SK-N-SH treated with all-trans-retinoic acid at 6 μM for 48 hours (cell line): ENCODE measurements around the gene TRAPPC13.

ENCODE experiments used
- BACH2 ChIP-seq: fragments of 250-450 bp; sonication (Bioruptor Pico); IDR thresholded peaks from 2 replicates; pipeline ENCODE4 v1.9.0; 2021; ENCODE audit warnings: mild to moderate bottlenecking, borderline replicate concordance
- ISL1 ChIP-seq: fragments of 250-450 bp; sonication (Bioruptor Pico); IDR thresholded peaks from 2 replicates; pipeline ENCODE4 v2.1.2; 2022; ENCODE audit warnings: mild to moderate bottlenecking, moderate library complexity
- PATZ1 ChIP-seq: fragments of 250-450 bp; sonication (Bioruptor Pico); IDR thresholded peaks from 2 replicates; pipeline ENCODE4 v1.8.0; 2020; ENCODE audit warnings: mild to moderate bottlenecking, moderate library complexity, borderline replicate concordance
- POU6F1 ChIP-seq: fragments of 250-450 bp; sonication (Bioruptor Pico); IDR thresholded peaks from 2 replicates; pipeline ENCODE4 v1.8.0; 2021; ENCODE audit warnings: low read depth, mild to moderate bottlenecking, moderate library complexity, borderline replicate concordance
- SNAI2 ChIP-seq: fragments of 250-450 bp; sonication (Bioruptor Pico); IDR thresholded peaks from 2 replicates; pipeline ENCODE4 v1.5.0; 2020; ENCODE audit warnings: mild to moderate bottlenecking, moderate library complexity
- TCF4 ChIP-seq: fragments of 250-450 bp; sonication (Bioruptor Pico); IDR thresholded peaks from 2 replicates; pipeline ENCODE4 v1.8.0; 2021; ENCODE audit warnings: mild to moderate bottlenecking, moderate library complexity, borderline replicate concordance
- TSHZ2 ChIP-seq: fragments of 250-450 bp; sonication (Bioruptor Pico); IDR thresholded peaks from 2 replicates; pipeline ENCODE4 v1.5.0; 2020; ENCODE audit warnings: mild to moderate bottlenecking, moderate library complexity
- ZC3H10 ChIP-seq: fragments of 250-450 bp; sonication (Bioruptor Pico); IDR thresholded peaks from 2 replicates; pipeline ENCODE4 v1.5.1; 2021; ENCODE audit warnings: mild to moderate bottlenecking, moderate library complexity
- ZFP3 ChIP-seq: fragments of 250-450 bp; sonication (Bioruptor Pico); IDR thresholded peaks from 2 replicates; pipeline ENCODE4 v1.5.0; 2020; ENCODE audit warnings: mild to moderate bottlenecking, moderate library complexity
- ZNF565 ChIP-seq: fragments of 450-650 bp; formaldehyde crosslinking; conservative IDR thresholded peaks from 2 replicates; pipeline ENCODE4 v1.5.0; 2020; ENCODE audit warnings: low read depth, mild to moderate bottlenecking, moderate library complexity
- ZNF8 ChIP-seq: fragments of 450-650 bp; formaldehyde crosslinking; IDR thresholded peaks from 2 replicates; pipeline ENCODE4 v1.5.0; 2020; ENCODE audit warnings: mild to moderate bottlenecking, moderate library complexity

GRCh38 chr5:65695896-65696295 is 71.1 kb downstream of the TRAPPC13 start:
- no peak for TF ChIP-seq PATZ1 (CRISPR knock-in tag)
- no peak for TF ChIP-seq POU6F1 (CRISPR knock-in tag)
- TF ChIP-seq TCF4 (CRISPR knock-in tag) = no peak
- no peak for TF ChIP-seq TSHZ2 (CRISPR knock-in tag)
- TF ChIP-seq BACH2 (CRISPR knock-in tag) = no peak
- no peak for TF ChIP-seq SNAI2 (CRISPR knock-in tag)
- TF ChIP-seq ZFP3 (CRISPR knock-in tag) = no peak
- TF ChIP-seq ISL1 (CRISPR knock-in tag) = no peak
- TF ChIP-seq ZNF8 (CRISPR knock-in tag) = no peak
- no peak for TF ChIP-seq ZC3H10
- TF ChIP-seq ZNF565 (CRISPR knock-in tag) = no peak
